ENCODE data around the gene KCNMA1. TPM values are rescaled to one million over a fixed set of nuclear protein-coding genes. Genes with fewer than 3 reads are reported as not detected.

KCNMA1 gene
- polyA plus RNA-seq, 1 donor from 2014 or later, result 60.8 TPM

GRCh38 chr10:77576444-77577032, 61.1 kb downstream of the KCNMA1 start:
- Histone ChIP-seq H3K79me2 (replicated peaks; ENCODE audit: insufficient read depth, low read length) (no peaks in the 10 kb centered on the region), H3K9me3 (ENCODE audit: low read length) (no peaks in the 10 kb centered on the region), H3K9me2 (ENCODE audit: insufficient read depth, low read length) (no peaks in the 10 kb centered on the region), H3K9ac (ENCODE audit: low read length) (no peak overlapping the region), H3K4me2 (ENCODE audit: low read length) (no peak overlapping the region), H3F3A (ENCODE audit: insufficient read depth, low read length, poor library complexity, severe bottlenecking) (no peaks in the 10 kb centered on the region), H3K27me3 (ENCODE audit: insufficient read depth, low read depth, low read length) (no peaks in the 10 kb centered on the region), H4K20me1 (ENCODE audit: insufficient read depth) (no peaks in the 10 kb centered on the region), H3K4me3 (ENCODE audit: low read length) (no peak overlapping the region), H3K36me3 (ENCODE audit: insufficient read depth, low read length) (no peaks in the 10 kb centered on the region), H2AFZ (ENCODE audit: low read depth, low read length) (no peak overlapping the region), H3K27ac (ENCODE audit: low read length) (no peak overlapping the region)
- TF ChIP-seq POLR2AphosphoS5 (IDR thresholded peaks at IDR 0.05) (no peak), CTCF (IDR thresholded peaks at IDR 0.05; ENCODE audit: poor library complexity, severe bottlenecking) (no peak), REST (IDR thresholded peaks at IDR 0.05; ENCODE audit: borderline replicate concordance) (no peak), TAF1 (IDR thresholded peaks at IDR 0.05; ENCODE audit: low read depth) (no peak), EP300 (conservative IDR thresholded peaks at IDR 0.05; ENCODE audit: poor library complexity, severe bottlenecking) (no peak), RAD21 (conservative IDR thresholded peaks at IDR 0.05) (no peak), MXI1 (conservative IDR thresholded peaks at IDR 0.05; ENCODE audit: poor library complexity, severe bottlenecking) (no peak), EZH2 (IDR thresholded peaks at IDR 0.05; ENCODE audit: borderline replicate concordance, insufficient read depth, low read length, poor library complexity, severe bottlenecking) (no peak), SMC3 (conservative IDR thresholded peaks at IDR 0.05; ENCODE audit: poor library complexity) (no peak)

- H3K27me3 ChIP-seq (ENCODE audit: insufficient read depth, low read depth, low read length), result no peaks in the 10 kb centered on the region
- no peaks in the 10 kb centered on the region for H3K9me3 ChIP-seq (ENCODE audit: low read length)
- no peak overlapping the region for H3K4me3 ChIP-seq (ENCODE audit: low read length)
- no peaks in the 10 kb centered on the region for H3F3A ChIP-seq (ENCODE audit: insufficient read depth, low read length, poor library complexity, severe bottlenecking)
- no peak overlapping the region for H3K9ac ChIP-seq (ENCODE audit: low read length)
- no peak for TF ChIP-seq REST (IDR thresholded peaks at IDR 0.05; ENCODE audit: borderline replicate concordance)
- TF ChIP-seq RAD21 (conservative IDR thresholded peaks at IDR 0.05), result no peak
- TF ChIP-seq CTCF (IDR thresholded peaks at IDR 0.05; ENCODE audit: poor library complexity, severe bottlenecking), result no peak
- no peak for TF ChIP-seq TAF1 (IDR thresholded peaks at IDR 0.05; ENCODE audit: low read depth)
- no peak for TF ChIP-seq SMC3 (conservative IDR thresholded peaks at IDR 0.05; ENCODE audit: poor library complexity)
- TF ChIP-seq EP300 (conservative IDR thresholded peaks at IDR 0.05; ENCODE audit: poor library complexity, severe bottlenecking), result no peak
- no peak for TF ChIP-seq POLR2AphosphoS5 (IDR thresholded peaks at IDR 0.05)
- TF ChIP-seq MXI1 (conservative IDR thresholded peaks at IDR 0.05; ENCODE audit: poor library complexity, severe bottlenecking), result no peak
- no peak for TF ChIP-seq EZH2 (IDR thresholded peaks at IDR 0.05; ENCODE audit: borderline replicate concordance, insufficient read depth, low read length, poor library complexity, severe bottlenecking)
- no peak overlapping the region for H3K27ac ChIP-seq (ENCODE audit: low read length)
- no peak overlapping the region for H2AFZ ChIP-seq (ENCODE audit: low read depth, low read length)
- no peaks in the 10 kb centered on the region for H3K9me2 ChIP-seq (ENCODE audit: insufficient read depth, low read length)
- H3K79me2 ChIP-seq (replicated peaks; ENCODE audit: insufficient read depth, low read length), result no peaks in the 10 kb centered on the region
- H3K36me3 ChIP-seq (ENCODE audit: insufficient read depth, low read length), result no peaks in the 10 kb centered on the region
- H4K20me1 ChIP-seq (ENCODE audit: insufficient read depth), result no peaks in the 10 kb centered on the region
- H3K4me2 ChIP-seq (ENCODE audit: low read length), result no peak overlapping the region
Observed at GRCh38 chr10:77576007-77576367, 61.6 kb downstream of the KCNMA1 start.

All from neural cell (in vitro differentiated cells).